HG02938 (cell line): ENCODE data around the gene PTPRD.
"Not testable (repeated sequence)": the region's sequence is repeated elsewhere in the genome, so short reads cannot be mapped to it uniquely, and the experiment has no call there.

Experiments
- ATAC-seq: cut with Tn5 transposase; IDR thresholded peaks from one replicate; pipeline ENCODE4 v1.9.1; 2021; ENCODE audit warnings: mild to moderate bottlenecking, moderate library complexity; ENCODE audit not compliant: unreplicated experiment

PTPRD gene

DNA sequence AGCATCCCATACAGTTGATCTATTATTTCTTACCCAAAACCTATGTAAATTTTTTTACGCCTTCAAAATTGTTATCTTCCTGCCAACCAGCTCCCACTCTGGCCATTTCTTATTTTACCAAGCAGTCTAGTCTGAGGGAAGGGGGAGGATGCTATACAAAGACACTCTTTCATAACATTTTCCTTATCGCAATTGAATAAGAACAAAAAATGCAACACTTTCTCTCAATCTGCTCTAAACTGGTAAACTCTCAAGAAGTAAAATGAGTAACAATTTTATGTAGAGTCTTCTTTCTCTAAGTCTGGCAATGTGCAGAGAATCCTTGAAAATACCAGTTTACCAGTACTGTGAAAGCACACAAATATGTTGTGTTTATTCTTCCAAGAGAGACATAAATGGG lies 1216.3 kb downstream of the PTPRD start:
- no peak for ATAC-seq

DNA sequence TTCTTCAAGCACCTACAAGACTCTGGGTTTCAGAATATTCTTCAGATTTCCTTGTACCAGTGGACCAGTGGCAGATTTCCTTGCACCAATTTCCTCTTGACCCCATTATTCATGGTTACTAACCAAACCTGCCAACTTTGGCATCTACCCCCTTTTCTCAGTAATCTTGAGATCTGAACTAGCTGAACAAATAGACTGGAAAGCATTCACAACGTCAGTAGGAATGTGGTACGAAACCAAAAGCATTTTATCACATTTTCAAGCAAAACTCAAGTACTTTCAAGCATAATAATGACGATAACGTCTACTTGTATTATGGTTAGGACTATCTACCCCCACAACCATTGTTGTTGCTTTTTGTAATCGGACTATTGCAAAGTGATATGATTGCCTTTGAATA lies 1217.3 kb downstream of the PTPRD start:
- no peak for ATAC-seq

DNA sequence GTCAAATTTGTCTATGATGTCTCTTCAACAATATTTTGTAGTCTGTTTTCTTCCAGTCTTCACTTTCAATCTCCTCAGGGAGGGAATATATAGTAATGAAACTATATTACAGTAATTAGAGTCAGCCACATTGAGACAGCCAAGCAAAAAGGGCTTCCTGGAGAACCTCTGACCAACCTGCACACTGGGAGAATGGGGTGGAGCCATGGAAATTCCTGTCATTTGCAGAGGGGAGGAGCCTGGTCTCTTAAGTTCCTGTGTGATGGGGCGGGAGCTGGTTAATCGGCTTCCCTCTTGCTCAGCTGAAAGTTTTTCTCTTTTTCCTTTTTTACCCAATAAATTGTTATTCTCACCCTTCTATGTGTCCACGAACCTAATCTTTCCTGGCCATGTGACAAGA lies 1220.0 kb downstream of the PTPRD start:
- ATAC-seq = no peak

DNA sequence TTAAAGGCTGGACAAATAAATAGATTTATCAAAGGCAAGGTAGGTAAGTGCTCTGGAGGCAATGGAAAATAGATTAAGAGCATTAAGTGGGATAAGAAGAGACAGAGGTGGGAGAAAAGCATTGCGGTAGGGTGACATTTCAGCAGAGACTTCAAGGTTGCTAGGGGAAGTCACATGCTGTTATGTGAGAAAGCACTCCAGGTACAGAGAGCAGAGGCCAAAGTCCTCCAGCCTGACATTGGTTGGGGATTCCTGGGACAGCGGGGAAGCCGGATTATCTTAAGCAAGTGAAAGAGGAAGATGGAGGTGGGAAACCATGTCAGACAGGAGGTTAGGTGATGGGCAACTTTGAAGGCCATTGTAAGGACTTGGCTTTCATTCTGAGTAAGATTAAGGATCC lies 1222.9 kb downstream of the PTPRD start:
- no peak for ATAC-seq

DNA sequence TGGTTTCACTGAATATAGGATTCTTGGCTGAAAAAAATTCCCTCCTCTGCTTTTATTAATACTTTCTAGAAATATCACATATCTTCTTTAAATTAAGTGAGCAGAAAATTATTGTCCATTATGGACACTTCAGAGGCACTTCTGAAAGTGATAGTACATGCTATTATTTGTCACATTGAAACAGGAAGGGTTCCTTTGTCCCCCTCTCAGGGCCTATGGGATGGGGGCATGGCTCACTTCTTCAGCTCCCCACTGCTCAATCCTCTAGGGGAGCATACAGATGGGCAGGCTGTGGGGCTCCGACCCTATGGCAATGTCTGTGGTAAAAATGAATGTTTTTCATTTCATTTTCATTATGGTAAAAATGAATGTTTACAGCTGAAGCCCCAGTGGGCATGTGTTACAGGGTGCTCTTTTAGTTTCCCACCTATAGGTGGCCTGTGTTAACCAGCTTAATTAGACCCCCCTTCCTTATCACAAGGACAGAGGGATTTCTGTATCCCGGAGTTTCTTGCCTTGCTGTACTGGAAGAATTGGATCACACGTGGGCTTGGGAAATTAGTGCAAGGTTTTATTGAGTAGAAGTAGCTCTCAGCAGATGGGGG lies 1225.2 kb downstream of the PTPRD start:
- ATAC-seq = peak; percentile 70

DNA sequence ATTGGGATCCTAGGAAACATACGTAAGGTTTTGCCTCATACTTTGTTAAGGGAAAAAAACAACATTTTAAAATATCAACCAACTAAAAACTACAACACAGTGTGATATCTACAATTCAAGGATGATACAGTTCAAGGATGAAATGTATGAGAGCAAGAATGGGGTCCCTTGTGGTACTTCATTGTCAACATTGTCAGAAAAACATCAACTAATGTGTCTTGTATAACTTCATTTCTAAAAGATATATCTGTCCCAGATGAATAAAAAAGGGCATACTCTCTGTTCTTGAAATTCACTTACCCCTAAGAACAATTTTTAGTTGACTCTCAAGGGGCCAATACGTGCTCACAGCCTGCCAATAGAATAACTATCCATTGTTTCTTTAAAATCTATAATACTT lies 1250.5 kb downstream of the PTPRD start:
- ATAC-seq = no peak

DNA sequence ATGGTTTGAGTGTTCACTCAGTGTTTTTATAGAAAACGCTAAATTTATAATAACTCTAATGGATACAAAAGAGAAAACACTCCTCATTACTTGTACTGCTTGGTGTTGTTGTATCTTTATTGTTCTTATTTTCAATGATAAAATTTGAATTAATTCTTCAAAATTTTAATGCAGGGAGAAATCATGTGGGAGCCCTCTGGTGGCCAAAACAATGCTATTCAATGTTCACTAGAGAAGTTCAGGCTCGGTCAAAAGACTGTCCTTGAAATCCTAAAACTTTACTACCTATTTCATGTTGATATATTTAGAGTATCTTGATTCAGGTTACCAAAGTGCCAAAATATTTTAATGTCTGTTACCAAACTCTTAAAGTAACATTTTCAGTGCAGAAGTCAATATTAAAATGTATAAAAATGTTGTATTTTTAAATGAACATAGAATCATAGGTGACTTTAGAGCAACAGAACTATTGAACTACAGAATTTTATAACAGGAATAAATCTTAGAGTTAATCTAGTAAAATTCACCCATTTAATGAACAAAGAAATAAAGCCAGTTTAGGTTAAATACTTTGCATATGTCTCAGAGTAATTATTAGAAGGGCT lies 1259.8 kb downstream of the PTPRD start:
- ATAC-seq = no peak

DNA sequence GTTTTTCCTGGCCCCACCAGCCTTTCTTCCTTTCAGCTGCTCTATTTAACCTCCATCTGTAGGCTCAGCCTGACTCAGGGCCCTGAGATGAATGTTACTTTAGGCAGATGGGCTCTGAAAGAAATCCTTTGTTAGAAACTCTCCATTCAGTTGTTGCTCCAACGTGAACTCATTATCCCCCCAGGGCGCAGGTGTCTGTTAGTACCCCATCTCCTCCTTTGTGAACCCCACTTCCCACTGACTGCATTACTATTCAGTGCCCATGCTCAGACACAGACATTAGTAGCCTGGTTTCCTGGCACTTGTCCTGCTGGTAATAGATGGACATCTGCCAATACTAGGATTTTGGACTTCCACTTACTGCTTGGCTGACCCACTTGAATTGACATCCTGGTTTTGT lies 1271.6 kb downstream of the PTPRD start:
- no peak for ATAC-seq

DNA sequence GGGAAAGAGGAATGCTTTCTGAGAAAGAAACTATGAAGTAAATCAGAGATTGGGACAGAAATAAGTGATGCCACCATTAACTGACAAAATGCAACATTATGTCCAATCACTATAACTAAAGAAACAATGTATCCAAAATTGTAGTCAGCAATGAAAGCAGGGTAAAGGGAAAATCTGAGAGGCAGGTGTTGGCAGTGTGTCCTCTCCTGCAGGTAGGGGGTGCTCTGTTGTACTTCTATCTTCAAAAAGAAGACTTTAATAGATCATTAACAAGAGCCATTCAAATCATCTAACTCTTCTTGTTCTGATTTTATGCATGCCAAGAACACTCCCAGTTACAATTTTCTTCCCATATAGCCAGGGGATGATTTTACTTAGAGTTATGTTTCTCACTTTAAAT lies 1275.7 kb downstream of the PTPRD start:
- no peak for ATAC-seq

DNA sequence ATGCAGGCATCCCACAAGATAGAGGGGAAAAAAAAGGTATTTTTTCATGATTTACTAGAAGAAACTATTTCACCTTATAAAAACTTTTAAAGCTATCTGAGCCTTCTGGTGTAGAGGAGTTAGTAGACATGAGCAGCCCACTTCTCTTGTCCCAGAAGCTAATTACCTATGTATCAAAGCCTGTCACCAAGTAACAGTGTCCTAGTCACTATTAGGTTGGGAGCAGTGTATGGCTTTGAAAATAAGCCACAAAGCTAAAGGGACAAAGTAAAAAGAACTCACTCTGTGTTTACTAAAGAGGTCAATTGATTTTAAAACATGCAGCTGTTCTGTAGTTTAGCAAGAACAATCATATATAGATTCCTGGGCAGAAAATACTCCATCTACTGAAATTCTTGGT lies 1286.1 kb downstream of the PTPRD start:
- ATAC-seq = no peak

DNA sequence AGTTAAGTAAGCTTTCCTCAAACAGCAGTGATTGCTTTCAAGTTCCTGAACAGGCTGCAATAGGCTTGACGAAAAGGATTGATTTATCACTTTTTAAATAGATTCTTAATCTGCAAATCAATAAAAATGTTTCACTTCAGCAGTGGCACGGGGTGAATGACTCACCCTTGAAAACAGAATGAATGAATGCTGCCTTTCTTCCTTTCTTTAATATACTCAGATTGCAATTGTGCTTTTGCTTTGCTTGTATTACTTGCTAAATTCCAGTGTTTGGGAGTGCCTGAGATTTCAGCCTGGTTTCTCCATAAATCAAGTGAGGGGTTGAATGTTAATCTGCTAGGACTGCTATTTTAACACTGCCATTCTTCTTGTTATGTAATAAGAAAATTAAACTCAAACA lies 1293.8 kb downstream of the PTPRD start:
- ATAC-seq = no peak

DNA sequence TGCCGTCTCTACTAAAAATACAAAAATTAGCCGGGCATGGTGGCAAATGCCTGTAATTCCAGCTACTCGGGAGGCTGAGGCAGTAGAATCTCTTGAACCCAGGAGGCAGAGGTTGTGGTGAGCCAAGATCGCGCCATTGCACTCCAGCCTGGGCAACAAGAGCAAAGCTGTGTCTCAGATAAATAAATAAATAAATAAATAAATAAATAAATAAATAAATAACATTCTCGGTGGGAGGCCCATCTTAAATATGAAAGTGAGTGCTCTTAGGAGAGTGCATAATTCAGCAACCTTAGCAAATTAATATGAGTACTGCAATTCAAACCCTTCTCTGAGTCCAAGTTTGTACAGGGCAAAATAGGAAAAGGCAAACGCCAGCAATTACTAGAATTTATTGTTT lies 1302.1 kb downstream of the PTPRD start:
- ATAC-seq = not testable (repeated sequence)

DNA sequence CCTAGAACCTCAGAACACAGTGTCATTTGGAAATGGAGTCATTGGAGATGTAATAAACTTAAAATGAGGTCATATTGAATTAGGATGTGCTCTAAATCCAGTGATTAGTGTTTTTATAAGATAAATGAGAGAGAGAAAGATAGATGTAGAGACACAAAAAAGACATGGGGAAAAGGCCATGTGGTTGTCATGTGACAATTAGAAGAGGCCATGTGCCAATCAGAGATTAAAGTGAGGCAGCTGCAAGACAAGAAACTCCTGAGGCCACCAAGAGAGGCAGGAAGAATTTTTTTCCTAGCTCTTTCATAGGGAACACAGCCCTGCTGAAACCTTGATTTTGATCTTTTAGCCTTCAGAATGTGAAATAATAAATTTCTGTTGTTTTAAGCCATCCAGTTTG lies 1307.2 kb downstream of the PTPRD start:
- no peak for ATAC-seq

DNA sequence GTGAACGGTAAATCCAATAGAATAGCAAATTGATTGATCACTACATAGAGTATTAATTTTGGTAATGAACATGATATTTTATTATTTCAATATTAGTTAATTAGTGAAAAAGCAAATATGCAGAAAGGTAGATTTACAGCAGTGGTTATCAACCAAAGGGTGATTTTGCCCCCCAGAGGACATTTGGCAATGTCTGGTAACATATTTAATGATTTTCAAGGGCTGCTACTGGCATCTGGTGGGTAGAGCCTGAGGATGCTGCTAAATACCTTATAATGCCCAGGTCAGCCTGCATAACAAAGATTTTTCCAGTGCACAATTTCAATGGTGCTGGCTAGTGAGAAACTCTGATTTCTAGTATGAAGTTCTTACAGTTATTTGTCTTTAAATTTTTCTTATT lies 1313.7 kb downstream of the PTPRD start:
- no peak for ATAC-seq

DNA sequence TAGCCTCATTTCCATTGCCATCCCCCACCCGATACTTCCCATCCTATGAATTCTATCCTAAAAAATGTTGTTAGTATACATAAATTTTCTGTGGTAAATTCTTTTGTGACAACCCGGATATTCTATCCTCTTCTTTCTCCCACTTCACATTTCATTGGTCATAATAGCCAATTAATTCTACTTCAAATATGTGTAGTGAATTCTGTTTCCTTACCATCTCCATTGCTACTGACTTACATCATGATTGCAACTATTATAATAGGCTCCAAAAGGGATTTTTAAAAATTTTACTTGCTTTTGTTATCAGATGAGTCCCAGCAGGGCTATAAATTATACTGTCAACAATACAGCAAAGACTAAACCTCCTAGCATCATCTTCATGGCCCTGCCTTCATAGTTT lies 1326.8 kb downstream of the PTPRD start:
- no peak for ATAC-seq

DNA sequence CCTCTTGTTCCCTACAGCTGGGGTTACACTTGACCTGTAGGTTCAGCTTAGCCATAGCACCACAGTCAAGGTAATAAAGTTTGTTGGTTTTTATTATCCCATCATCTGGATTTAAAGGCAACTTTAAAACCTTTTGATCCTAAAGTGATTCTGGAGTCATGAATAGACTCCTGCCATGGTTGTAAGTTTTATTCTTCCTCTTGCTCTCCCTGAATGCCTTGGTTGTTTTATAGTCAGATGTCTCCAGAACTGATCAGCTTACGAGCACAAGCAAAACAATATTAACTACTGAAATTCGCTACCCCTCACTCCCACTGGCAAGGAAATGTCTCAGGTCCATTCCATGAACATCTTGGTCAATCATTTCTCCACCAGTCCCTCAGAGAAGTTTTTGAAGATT lies 1328.6 kb downstream of the PTPRD start:
- ATAC-seq = no peak

DNA sequence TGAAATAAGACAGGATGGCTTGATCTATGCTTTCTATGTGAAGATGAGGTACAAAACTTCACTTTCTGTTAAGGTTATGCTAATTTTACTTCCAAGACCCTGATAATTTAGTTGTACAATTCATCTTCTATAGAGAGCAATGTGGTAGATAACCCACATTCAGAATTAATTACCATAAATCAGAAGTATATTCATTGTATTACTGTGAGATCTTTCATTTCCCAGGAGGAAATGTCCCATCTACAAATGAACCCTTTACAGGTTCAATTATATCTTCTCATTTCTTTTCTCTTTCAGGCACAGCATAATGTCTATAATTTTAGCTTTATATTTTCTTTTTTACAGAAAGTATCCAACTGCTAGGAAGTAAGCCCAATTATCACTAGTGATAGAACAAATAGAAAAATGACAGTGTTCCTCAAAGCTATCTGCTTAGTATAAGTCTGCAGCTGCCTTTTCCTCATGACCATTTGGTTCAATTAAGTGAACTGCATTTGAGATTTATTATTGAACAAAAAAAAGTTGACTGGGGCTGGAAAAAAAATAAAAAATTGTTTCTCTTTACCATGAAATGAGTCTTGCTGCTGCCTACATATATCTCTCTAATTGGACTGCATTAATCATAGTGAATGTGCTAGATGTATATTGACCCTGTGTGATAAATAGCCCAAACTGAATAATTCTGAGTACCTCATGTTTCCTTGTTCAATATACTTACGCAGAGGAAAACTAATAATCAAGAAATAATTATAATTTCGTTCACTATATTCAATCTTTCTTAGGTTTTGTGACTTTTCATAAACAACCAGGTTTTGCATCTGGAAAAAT lies 1329.4 kb downstream of the PTPRD start:
- no peak for ATAC-seq

DNA sequence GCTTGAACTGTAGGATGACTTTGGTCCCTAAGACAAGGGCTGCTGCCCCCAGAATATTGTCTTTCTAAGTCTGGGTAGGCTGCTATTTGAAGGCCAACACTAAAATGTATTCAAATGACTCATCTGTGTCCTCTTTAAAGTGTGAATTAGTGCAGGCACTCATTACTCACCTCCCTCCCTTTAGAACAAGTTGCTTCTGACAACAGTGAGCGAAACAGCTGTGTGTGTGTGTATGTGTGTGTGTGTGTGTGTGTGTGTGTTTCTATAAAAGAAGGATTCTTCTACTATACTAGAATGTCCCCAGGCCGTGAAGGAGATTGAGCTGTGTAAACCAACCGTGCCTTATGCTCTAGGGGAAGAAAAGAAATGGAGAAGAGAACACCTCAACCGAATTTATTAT lies 1337.2 kb downstream of the PTPRD start:
- ATAC-seq = no peak

DNA sequence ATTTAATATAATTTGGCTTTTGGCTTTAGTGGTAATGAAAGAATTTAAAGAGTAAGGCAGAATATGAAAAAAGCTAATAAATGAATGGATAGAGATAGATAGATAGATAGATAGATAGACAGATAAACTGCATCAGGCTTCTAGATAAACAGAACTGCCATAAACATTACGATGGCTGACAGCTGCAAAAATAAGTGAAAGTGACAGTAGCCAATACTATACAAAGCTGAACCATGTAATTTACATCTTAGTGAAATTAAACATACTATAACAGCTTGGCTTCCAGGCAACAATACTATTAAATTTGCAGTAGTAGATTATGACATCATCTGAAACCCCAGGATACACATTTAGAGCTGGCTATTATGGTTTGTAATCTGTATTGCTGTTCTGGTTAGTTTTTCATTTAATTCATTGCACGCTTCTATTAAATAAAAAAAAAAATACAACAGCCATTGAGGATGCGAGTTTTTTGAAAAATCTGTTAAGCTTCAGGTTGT lies 1354.8 kb downstream of the PTPRD start:
- no peak for ATAC-seq

DNA sequence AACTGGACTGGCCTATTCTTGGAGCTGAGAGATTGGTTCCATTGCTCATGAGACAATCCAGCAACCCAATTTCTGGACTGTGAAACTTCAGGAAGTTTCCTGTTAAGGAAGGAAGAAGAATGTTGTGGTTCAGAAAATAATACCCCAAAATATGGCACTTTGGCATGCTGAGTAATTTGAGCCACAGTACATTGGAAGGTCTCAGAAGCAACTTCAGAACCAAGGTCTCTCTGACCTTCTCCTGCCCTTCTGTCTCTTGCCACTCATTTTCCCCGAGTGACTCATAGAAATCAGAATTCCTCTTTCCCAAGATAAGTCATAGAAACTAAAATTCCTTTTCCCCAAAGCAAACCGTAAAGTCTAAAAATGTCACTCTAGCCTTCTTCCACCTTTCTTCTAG lies 1366.1 kb downstream of the PTPRD start:
- ATAC-seq = no peak

DNA sequence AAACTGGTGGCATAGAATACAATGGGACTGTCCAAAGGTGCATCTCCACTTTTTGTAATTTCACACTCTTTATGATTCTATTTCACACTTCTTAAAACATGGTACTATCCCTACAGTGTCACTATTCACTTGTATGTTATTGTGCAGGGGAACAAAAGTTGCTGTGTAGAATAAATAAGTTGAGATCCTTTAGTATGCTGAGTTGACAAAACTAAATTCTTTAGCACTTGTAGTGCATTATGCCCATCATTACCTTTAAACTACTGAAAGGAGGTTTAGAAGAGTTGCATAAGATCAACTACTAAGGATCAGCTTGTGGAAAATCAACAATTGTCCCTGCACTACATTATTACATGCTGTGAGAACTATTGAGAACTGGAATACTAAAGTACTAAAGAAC lies 1380.9 kb downstream of the PTPRD start:
- ATAC-seq = no peak

DNA sequence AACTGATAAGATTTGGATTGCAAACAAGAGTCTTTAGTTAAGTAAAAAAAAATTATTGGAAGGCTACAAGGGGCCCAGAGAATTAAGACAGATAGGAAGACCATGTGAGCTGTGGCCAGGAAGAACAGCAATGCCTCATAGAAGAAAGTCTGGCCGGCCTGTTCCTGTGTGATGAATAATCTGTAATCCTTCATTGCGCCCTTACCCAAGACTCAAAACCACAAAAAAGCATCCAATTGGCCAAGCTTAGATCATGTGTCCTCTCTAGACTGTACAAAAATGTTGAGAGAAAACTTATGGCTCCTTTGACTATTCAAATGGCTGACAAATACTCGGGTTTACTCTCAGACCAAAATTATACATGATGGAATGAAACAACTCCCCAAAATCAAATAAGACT lies 1383.5 kb downstream of the PTPRD start:
- ATAC-seq = no peak
